Measurements from ENCODE around the gene ABCA4.

Gene ABCA4

GRCh38 chr1:94079989-94080388, 41.0 kb downstream of the ABCA4 start:
- DNase-seq (ENCODE audit: low spot score) = no peak
- in situ Hi-C loops (cut with MboI; ENCODE audit: low sequenced_read_pairs, unreplicated experiment) = no loop called here

GRCh38 chr1:94079080-94079940, 41.6 kb downstream of the ABCA4 start:
- in situ Hi-C loops (cut with MboI; ENCODE audit: low sequenced_read_pairs, unreplicated experiment) = no loop called here
- no peak for DNase-seq (ENCODE audit: low spot score)
- no peak for TF ChIP-seq CTCF (IDR thresholded peaks at IDR 0.05; ENCODE audit: borderline replicate concordance, control extremely low read depth, extremely low read depth, insufficient read depth, missing control alignments)

More at GRCh38 chr1:94079989-94080388, 41.0 kb downstream of the ABCA4 start:
- no peak for TF ChIP-seq CTCF (IDR thresholded peaks at IDR 0.05; ENCODE audit: borderline replicate concordance, control extremely low read depth, extremely low read depth, insufficient read depth, missing control alignments)

- no peak for TF ChIP-seq CTCF (IDR thresholded peaks at IDR 0.05; ENCODE audit: borderline replicate concordance, control extremely low read depth, extremely low read depth, insufficient read depth, missing control alignments)
- DNase-seq (ENCODE audit: low spot score) = no peak
- in situ Hi-C loops (cut with MboI; ENCODE audit: low sequenced_read_pairs, unreplicated experiment) = no loop called here
These were observed 48.0 kb downstream of the ABCA4 start for GRCh38 chr1:94072840-94073522.

GRCh38 chr1:94071976-94072375, 49.0 kb downstream of the ABCA4 start:
- in situ Hi-C loops (cut with MboI; ENCODE audit: low sequenced_read_pairs, unreplicated experiment) = no loop called here
- TF ChIP-seq CTCF (IDR thresholded peaks at IDR 0.05; ENCODE audit: borderline replicate concordance, control extremely low read depth, extremely low read depth, insufficient read depth, missing control alignments) = no peak
- DNase-seq (ENCODE audit: low spot score) = no peak

- no peak for TF ChIP-seq CTCF (IDR thresholded peaks at IDR 0.05; ENCODE audit: borderline replicate concordance, control extremely low read depth, extremely low read depth, insufficient read depth, missing control alignments)
- in situ Hi-C loops (cut with MboI; ENCODE audit: low sequenced_read_pairs, unreplicated experiment) = no loop called here
- no peak for DNase-seq (ENCODE audit: low spot score)
These were observed 49.6 kb downstream of the ABCA4 start for GRCh38 chr1:94071391-94071790.

- in situ Hi-C loops (cut with MboI; ENCODE audit: low sequenced_read_pairs, unreplicated experiment) = no loop called here
- no peak for TF ChIP-seq CTCF (IDR thresholded peaks at IDR 0.05; ENCODE audit: borderline replicate concordance, control extremely low read depth, extremely low read depth, insufficient read depth, missing control alignments)
- DNase-seq (ENCODE audit: low spot score) = no peak
These were observed 50.1 kb downstream of the ABCA4 start for GRCh38 chr1:94070865-94071264.

Data from GM13976 (cell line).